Measurements from ENCODE around the gene DHODH. TPM values are rescaled to one million over a fixed set of nuclear protein-coding genes. Genes with fewer than 3 reads are reported as not detected.

The DHODH gene
- total RNA-seq, result 10 to 100 TPM; 26.5 to 26.8 TPM

- peak; percentile 99 for ATAC-seq
These were observed at the start of gene DHODH for GRCh38 chr16:72008424-72009216. Gene DHODH, plus strand, starts transcription at chr16:72008744. Its CDS starts 21 bp downstream, at chr16:72008765.

GRCh38 chr16:71961066-71962039, 47.2 kb upstream of the DHODH start:
- Mint-ChIP-seq H3K9me3 (no peaks in the 10 kb centered on the region), H3K27ac (no peak overlapping the region), H3K36me3 (ENCODE audit: low read depth) (no peaks in the 10 kb centered on the region), H3K4me1 (ENCODE audit: low read depth) (peaks cover 3% of the 10 kb centered on the region), H3K4me3 (no peak overlapping the region), H3K27me3 (no peaks in the 10 kb centered on the region)
- ChIA-PET POLR2A (interaction anchor here (0.5 kb wide), 1 partner anchor 116 kb away, joined by 3 read pairs; no protein-coding TSS in a partner anchor), CTCF (interaction anchor here (0.6 to 3.2 kb wide), 80 partner anchors 10 to 421 kb away, joined by 3 to 27 read pairs (median 4); partner anchors contain the start of genes AP1G1, ATXN1L, PKD1L3 and ZNF821)
- intact Hi-C loops (cut with micrococcal nuclease), result loop anchor here (10.0 kb wide), 1 partner anchor 237 kb away; the partner anchor contains the start of gene PHLPP2
- peak; percentile 92 for DNase-seq
- ATAC-seq, result peak; percentile 97
- peak; percentile 90 for TF ChIP-seq CTCF (IDR thresholded peaks at IDR 0.05)

More at GRCh38 chr16:72008424-72009216, at the start of gene DHODH:
- Mint-ChIP-seq H3K4me1 (ENCODE audit: low read depth) (peaks cover 39% of the 10 kb centered on the region), H3K4me3 (peak within 1 kb of the TSS; percentile 80), H3K27me3 (no peaks in the 10 kb centered on the region), H3K36me3 (ENCODE audit: low read depth) (peaks cover 18% of the 10 kb centered on the region), H3K27ac (peak within 1 kb of the TSS; percentile 91), H3K9me3 (no peaks in the 10 kb centered on the region)
- no peak for TF ChIP-seq CTCF (IDR thresholded peaks at IDR 0.05)
- intact Hi-C loops (cut with micrococcal nuclease), result no loop called here
- ChIA-PET CTCF (no interaction called here), POLR2A (interaction anchor here (1.0 kb wide), 1 partner anchor 10 kb away, joined by 3 read pairs; no protein-coding TSS in a partner anchor)
- peak; percentile 99 for DNase-seq

- TF ChIP-seq CTCF (IDR thresholded peaks at IDR 0.05), result no peak
- Mint-ChIP-seq H3K36me3 (ENCODE audit: low read depth) (no peaks in the 10 kb centered on the region), H3K9me3 (no peaks in the 10 kb centered on the region), H3K27ac (no peak overlapping the region), H3K4me1 (ENCODE audit: low read depth) (no peaks in the 10 kb centered on the region), H3K4me3 (no peak overlapping the region), H3K27me3 (no peaks in the 10 kb centered on the region)
- DNase-seq (no peak), ATAC-seq (no peak)
- ChIA-PET CTCF (interaction anchor here (2.9 to 3.2 kb wide), 2 partner anchors 9 to 352 kb away, joined by 13 to 27 read pairs; no protein-coding TSS in a partner anchor), POLR2A (no interaction called here)
- intact Hi-C loops (cut with micrococcal nuclease), result loop anchor here (10.0 kb wide), 1 partner anchor 238 kb away; the partner anchor contains the start of gene PHLPP2
These were observed 45.2 kb upstream of the DHODH start for GRCh38 chr16:71963125-71963875.

GRCh38 chr16:71965223-71965622, 43.3 kb upstream of the DHODH start:
- H3K27me3 Mint-ChIP-seq, result peaks cover under 1% of the 10 kb centered on the region
- no peak for ATAC-seq
- H3K4me3 Mint-ChIP-seq, result no peak overlapping the region
- no peaks in the 10 kb centered on the region for H3K9me3 Mint-ChIP-seq
- no peaks in the 10 kb centered on the region for H3K4me1 Mint-ChIP-seq (ENCODE audit: low read depth)
- no peak for DNase-seq
- ChIA-PET CTCF (interaction anchor here (2.0 kb wide), 1 partner anchor 354 kb away, joined by 5 read pairs; no protein-coding TSS in a partner anchor), POLR2A (no interaction called here)
- intact Hi-C loops (cut with micrococcal nuclease), result loop anchor here (10.0 kb wide), 1 partner anchor 240 kb away; the partner anchor contains the start of gene PHLPP2
- no peak overlapping the region for H3K27ac Mint-ChIP-seq
- H3K36me3 Mint-ChIP-seq (ENCODE audit: low read depth), result no peaks in the 10 kb centered on the region
- TF ChIP-seq CTCF (IDR thresholded peaks at IDR 0.05), result no peak

Data from activated CD8-positive, alpha-beta T cell treated with anti-CD3 and anti-CD28 coated beads for 36 hours (primary cell).